Measurements from ENCODE around the gene SF1. TPM values are rescaled to one million over a fixed set of nuclear protein-coding genes. Genes with fewer than 3 reads are reported as not detected.

SF1 gene
- total RNA-seq, 2 donors from 2014 or later: 331 to 399 TPM

GRCh38 chr11:64784813-64785581 lies 6.7 kb upstream of the SF1 start:
- H3K4me3 Mint-ChIP-seq: no peak overlapping the region
- H3K4me1 Mint-ChIP-seq: no peaks in the 10 kb centered on the region
- H3K27me3 Mint-ChIP-seq (ENCODE audit: insufficient read depth): no peaks in the 10 kb centered on the region
- H3K9me3 ChIP-seq (ENCODE audit: control insufficient read depth, low read length): no peaks in the 10 kb centered on the region
- H3K27ac ChIP-seq (ENCODE audit: low read depth, low read length): no peak overlapping the region
- no peaks in the 10 kb centered on the region for H3K27me3 ChIP-seq (ENCODE audit: control insufficient read depth, insufficient read depth, low read length, poor library complexity, severe bottlenecking)
- no peak overlapping the region for H3K4me3 ChIP-seq (ENCODE audit: low read length)
- 97 to 98% methylated on average over 4 to 10 of the region's 12 CpGs for WGBS, 2 experiments (ENCODE audit: insufficient coverage in 1 of 2, insufficient read length in 1 of 2)
- no peak for DNase-seq
- no peak for TF ChIP-seq CTCF (conservative IDR thresholded peaks at IDR 0.05)
- H3K27ac Mint-ChIP-seq: no peak overlapping the region
- H3K4me1 ChIP-seq (ENCODE audit: control insufficient read depth, insufficient read depth, low read length): no peaks in the 10 kb centered on the region
- no peaks in the 10 kb centered on the region for H3K36me3 ChIP-seq (ENCODE audit: control insufficient read depth, insufficient read depth, low read length)
- H3K9me3 Mint-ChIP-seq: no peaks in the 10 kb centered on the region
- H3K36me3 Mint-ChIP-seq (ENCODE audit: low read depth): peaks cover under 1% of the 10 kb centered on the region
- no peak overlapping the region for H3K9ac ChIP-seq (ENCODE audit: extremely low read depth, low read length, poor library complexity, severe bottlenecking)

GRCh38 chr11:64778223-64778472 lies 194 bp downstream of the SF1 start:
- peaks cover 42% of the 10 kb centered on the region for H3K36me3 Mint-ChIP-seq (ENCODE audit: low read depth)
- no peak overlapping the region for H3K27ac Mint-ChIP-seq
- peak overlapping the region; percentile 98 for H3K27ac ChIP-seq (ENCODE audit: low read depth, low read length)
- peak overlapping the region; percentile 79 for H3K4me3 Mint-ChIP-seq
- H3K27me3 Mint-ChIP-seq (ENCODE audit: insufficient read depth): no peaks in the 10 kb centered on the region
- no peaks in the 10 kb centered on the region for H3K9me3 Mint-ChIP-seq
- H3K4me1 ChIP-seq (ENCODE audit: control insufficient read depth, insufficient read depth, low read length): peaks cover 5% of the 10 kb centered on the region
- no peak for DNase-seq
- peak overlapping the region; percentile 72 for H3K9ac ChIP-seq (ENCODE audit: extremely low read depth, low read length, poor library complexity, severe bottlenecking)
- WGBS, 2 experiments (ENCODE audit: insufficient coverage in 1 of 2, insufficient read length in 1 of 2): 0% methylated on average over 13 to 28 of the region's 28 CpGs
- no peaks in the 10 kb centered on the region for H3K27me3 ChIP-seq (ENCODE audit: control insufficient read depth, insufficient read depth, low read length, poor library complexity, severe bottlenecking)
- no peak for TF ChIP-seq CTCF (conservative IDR thresholded peaks at IDR 0.05)
- no peaks in the 10 kb centered on the region for H3K9me3 ChIP-seq (ENCODE audit: control insufficient read depth, low read length)
- peaks cover 17% of the 10 kb centered on the region for H3K4me1 Mint-ChIP-seq
- peaks cover 44% of the 10 kb centered on the region for H3K36me3 ChIP-seq (ENCODE audit: control insufficient read depth, insufficient read depth, low read length)
- H3K4me3 ChIP-seq (ENCODE audit: low read length): peak overlapping the region; percentile 64

- no peaks in the 10 kb centered on the region for H3K9me3 ChIP-seq (ENCODE audit: control insufficient read depth, low read length)
- peak overlapping the region; percentile 72 for H3K9ac ChIP-seq (ENCODE audit: extremely low read depth, low read length, poor library complexity, severe bottlenecking)
- H3K27me3 ChIP-seq (ENCODE audit: control insufficient read depth, insufficient read depth, low read length, poor library complexity, severe bottlenecking): no peaks in the 10 kb centered on the region
- H3K36me3 Mint-ChIP-seq (ENCODE audit: low read depth): peaks cover 47% of the 10 kb centered on the region
- peaks cover 5% of the 10 kb centered on the region for H3K4me1 ChIP-seq (ENCODE audit: control insufficient read depth, insufficient read depth, low read length)
- no peaks in the 10 kb centered on the region for H3K9me3 Mint-ChIP-seq
- H3K27ac ChIP-seq (ENCODE audit: low read depth, low read length): peak overlapping the region; percentile 98
- peak overlapping the region; percentile 86 for H3K4me3 ChIP-seq (ENCODE audit: low read length)
- no peak for TF ChIP-seq CTCF (conservative IDR thresholded peaks at IDR 0.05)
- peak overlapping the region; percentile 91 for H3K27ac Mint-ChIP-seq
- H3K36me3 ChIP-seq (ENCODE audit: control insufficient read depth, insufficient read depth, low read length): peaks cover 49% of the 10 kb centered on the region
- 0% methylated on average over 6 to 91 of the region's 98 CpGs for WGBS, 2 experiments (ENCODE audit: insufficient coverage in 1 of 2, insufficient read length in 1 of 2)
- H3K4me1 Mint-ChIP-seq: peaks cover 17% of the 10 kb centered on the region
- H3K4me3 Mint-ChIP-seq: peak overlapping the region; percentile 79
- no peaks in the 10 kb centered on the region for H3K27me3 Mint-ChIP-seq (ENCODE audit: insufficient read depth)
- peak; percentile 89 for DNase-seq
These were observed 706 bp downstream of the SF1 start for GRCh38 chr11:64777449-64778222.

Measured in endodermal cell (in vitro differentiated cells).